GM20000 (cell line): ENCODE data around the gene REG4.
"Not testable (repeated sequence)": the region's sequence is repeated elsewhere in the genome, so short reads cannot be mapped to it uniquely, and the experiment has no call there.

ENCODE experiments used
- DNase-seq: peaks from one replicate; pipeline ENCODE4 v3.0.0; 2012; ENCODE audit warnings: low spot score
- TF ChIP-seq, protein P1 (sequence below): IDR thresholded peaks from 2 replicates; pipeline ENCODE4 v1.5.1; 2012; ENCODE audit warnings: mild to moderate bottlenecking, control low read depth; ENCODE audit errors: extremely low read depth, missing control alignments

The REG4 gene

DNA sequence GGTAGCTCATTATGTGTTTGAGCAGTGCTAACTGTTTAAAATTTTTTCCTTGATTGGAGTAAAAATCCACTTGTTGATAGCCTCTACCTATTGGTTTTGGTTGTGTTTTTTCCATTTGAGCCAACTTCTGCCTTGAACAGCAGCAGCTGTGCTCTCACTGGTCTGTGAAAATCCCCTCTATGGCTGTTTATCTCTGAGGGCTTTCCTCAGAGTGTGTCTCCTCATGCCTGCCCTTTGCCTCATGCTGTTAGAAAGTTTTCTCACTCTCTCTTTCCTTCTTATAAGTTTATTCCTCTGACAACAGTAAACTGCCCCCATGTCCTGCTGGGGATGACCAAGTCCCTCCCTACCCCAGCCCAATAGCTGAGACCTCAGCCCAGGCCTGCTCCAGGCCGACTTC, 14.1 kb downstream of the REG4 start:
- no peak for DNase-seq
- TF ChIP-seq, protein P1, sequence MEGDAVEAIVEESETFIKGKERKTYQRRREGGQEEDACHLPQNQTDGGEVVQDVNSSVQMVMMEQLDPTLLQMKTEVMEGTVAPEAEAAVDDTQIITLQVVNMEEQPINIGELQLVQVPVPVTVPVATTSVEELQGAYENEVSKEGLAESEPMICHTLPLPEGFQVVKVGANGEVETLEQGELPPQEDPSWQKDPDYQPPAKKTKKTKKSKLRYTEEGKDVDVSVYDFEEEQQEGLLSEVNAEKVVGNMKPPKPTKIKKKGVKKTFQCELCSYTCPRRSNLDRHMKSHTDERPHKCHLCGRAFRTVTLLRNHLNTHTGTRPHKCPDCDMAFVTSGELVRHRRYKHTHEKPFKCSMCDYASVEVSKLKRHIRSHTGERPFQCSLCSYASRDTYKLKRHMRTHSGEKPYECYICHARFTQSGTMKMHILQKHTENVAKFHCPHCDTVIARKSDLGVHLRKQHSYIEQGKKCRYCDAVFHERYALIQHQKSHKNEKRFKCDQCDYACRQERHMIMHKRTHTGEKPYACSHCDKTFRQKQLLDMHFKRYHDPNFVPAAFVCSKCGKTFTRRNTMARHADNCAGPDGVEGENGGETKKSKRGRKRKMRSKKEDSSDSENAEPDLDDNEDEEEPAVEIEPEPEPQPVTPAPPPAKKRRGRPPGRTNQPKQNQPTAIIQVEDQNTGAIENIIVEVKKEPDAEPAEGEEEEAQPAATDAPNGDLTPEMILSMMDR, result no peak

DNA sequence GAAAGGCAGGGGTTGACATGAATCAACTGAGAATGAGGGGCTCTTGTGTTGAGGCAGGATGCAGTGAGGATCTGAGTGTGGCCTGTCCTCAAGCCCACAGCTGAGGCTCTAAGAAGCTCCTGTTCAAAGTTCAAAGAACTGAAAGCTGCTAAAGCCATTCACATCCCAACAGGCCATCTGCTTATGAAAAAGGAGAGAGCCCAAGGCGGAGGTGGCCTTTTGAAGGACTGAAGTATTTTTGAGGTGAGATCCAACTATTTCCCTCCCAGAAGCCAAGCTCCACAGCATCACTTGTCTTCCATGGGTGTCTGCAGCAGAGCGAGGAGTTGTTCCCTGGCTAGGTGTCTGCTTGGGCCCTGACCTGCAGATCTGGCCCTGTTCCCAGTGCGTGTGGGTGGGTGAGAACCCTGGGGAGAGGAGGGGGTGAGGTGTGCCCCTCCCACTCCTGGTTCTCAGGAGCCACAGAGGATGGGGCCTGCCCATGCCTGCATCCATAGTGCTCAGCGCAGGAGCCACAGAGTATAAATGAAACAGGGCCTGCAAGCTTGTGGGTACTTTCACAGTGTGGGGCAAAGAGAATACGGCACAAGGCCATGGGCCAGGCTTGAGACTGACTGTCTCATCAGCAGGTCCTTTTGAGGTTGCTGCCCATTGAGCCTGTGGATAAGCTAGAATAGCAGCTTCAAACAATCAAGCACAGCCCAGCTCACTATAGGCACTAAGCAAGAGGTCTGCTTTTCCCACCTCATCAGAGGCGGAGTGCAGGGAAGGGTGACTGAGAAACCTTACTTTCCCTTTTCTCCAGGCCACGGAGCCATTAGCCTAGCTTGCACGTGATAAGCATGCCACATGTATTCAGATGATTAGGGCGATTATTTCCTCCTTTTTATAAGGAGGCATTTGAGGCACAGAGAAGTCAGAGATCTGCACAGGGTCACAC, 15.7 kb downstream of the REG4 start:
- DNase-seq, result no peak
- TF ChIP-seq, protein P1, result no peak

DNA sequence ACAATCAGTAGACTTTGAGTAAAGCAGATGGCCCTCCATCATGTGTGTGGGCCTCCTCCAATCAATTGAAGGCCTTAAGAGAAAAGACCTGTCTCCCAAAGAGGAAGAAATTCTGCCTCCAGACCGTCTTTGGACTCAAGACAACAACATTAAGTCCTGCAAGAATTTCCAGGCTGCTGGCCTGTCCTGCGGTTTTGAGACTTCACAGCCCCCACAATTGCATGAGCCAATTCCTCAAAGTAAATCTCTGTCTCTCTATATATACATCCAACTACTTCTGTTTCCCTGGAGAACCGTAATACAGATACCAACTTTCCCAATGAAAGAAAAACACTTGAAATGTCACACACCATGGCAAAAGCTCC, 16.4 kb downstream of the REG4 start:
- TF ChIP-seq, protein P1, result no peak
- no peak for DNase-seq

DNA sequence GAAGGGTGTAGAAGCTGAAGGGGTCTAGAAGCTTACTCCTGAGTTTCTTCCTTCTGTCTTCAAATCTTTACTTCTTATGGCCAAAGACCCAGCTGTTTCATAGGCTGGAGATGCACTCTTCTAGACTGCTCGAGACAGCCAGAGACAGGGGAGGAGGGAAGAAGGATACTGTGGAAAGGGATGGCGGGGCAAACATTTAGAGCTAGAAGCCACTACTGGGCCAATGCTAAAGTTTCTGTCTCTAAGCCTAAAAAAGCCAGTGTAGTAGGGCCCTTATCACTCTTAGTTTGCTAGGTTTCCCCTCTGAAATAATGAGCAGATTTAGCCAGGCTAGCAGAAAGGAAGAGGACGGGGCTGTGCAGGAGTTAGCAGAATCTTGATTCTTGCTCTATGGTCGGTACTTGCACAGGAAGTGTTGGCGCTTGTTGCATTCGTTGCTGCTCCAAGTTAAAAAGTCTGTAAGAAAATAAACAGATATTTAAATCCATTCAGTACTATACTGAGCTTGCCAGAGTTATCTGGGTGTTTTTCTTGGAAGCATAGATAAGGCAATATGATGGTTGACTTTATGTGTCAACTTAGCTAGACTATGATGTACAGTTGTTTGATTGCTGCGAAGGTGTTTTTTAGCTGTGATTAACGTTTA, 16.9 kb downstream of the REG4 start:
- TF ChIP-seq, protein P1, result no peak
- DNase-seq, result no peak

DNA sequence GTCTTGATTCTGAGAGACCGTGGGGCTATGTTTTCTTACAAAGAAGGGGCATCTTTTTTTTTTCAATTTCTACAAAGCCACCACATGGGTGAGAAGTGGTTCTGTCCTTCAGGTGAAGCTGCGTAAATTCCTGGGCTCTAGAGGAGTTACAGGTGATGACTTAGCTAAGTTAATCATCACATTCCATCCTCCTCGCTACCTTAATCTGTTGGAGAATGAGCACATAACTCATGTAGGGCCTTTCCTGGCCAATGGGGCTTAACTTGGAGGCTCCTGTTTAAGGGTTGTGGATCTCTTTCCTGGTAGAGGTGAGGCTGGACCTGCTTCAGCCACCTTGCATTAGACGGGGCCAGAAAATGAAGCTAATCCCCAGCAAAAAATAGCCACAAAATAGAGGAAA, 19.9 kb downstream of the REG4 start:
- DNase-seq, result no peak
- TF ChIP-seq, protein P1, result no peak

DNA sequence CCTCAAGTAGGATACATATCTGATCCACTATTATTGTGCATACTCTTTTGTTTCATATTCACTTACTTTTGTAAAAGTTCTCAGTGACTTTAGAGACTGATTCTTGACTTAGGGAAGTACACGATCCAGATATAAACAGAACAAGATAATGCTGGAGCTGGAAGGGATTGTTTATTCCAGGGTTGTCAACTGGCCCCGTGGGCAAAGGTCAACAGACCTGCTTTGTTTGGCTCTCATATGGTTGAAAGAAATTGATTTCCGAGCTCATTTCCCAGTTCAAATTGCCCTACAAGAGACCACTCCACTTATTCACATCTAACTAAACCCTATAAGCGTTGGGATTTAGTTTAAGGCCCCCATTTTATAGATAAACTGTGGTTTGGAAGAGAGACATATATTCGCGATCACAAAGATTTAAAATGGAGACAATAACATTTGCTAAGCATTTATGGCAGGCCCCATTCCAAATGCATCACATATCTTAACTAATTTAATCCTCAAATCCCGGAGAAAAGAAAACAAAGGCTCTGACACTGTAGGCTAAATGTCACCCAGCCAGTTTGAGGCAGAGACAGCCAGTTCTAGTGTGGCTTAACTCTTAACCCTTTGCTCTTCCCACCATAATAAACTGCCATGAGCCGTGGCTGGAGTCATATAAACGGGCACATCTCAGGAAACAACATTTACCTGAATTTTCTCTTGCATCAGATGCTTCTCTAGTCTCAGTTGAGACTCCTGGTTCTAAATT, 20.6 kb downstream of the REG4 start:
- TF ChIP-seq, protein P1, result no peak
- no peak for DNase-seq

DNA sequence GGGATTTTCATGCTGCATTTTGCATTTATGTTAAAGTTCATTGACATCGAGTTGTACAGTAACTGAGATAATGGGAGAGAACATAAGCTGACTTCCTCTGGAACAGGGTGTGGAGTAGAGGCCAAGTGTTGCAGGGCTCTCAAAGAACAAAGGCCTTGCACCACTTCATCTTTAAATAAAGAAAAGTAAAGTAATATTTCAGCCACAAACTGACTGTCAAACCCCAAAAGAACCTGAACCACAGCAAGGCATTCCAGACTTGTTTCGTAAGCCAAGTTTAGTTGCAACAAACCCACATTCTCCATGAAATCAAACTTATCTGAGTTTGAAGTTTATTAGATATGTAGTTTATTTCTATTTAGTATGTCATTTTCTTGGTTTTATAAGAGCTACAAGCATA, 23.5 kb downstream of the REG4 start:
- TF ChIP-seq, protein P1, result no peak
- no peak for DNase-seq

DNA sequence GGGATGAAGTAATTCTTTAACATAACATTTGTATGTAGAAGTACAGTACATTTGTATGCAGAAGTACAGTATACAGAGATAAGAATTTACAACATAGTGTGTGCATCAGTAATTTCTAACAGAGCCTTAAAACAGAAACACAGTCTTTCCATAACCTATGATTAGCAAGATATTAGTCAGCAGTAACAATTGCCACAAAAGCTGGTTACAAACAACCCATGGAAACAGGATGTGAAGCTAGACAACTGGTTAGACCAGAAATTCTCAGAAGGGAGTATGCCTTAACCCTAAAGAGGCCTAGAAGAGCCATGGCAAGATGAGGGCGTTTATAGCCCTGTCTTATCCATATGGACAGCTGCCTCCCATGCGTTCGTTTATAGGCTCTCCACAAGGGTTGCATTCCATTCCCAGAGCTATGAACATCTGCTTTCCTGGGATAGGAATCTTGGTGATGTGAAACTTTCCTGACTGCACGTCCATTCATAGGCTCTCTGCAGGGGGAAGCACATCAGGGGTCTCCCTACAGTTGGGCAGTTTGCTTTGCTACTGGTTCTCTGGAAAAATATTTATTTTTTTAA, 24.7 kb downstream of the REG4 start:
- not testable (repeated sequence) for DNase-seq

DNA sequence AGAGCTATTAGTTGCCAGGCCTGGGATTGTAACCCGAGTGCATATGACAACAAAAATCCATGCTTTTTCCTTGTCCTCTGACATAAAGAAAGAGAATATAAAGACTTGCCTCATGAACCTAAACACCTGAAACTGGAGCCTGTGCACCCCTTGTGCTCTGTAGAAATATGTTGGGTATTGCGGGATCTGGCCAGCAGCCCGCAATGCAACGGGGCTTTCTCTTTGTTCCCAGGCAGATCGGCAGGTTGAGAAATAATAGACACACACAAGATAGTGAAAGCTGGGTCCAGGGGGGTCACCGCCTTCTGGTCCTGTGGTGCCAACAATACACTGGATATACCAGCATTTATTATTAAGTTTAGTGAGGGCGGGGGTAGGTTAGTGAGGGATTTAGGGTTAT, 25.2 kb downstream of the REG4 start:
- not testable (repeated sequence) for DNase-seq
